SK-N-SH treated with all-trans-retinoic acid at 6 μM for 48 hours (cell line): ENCODE measurements around the gene ZC3H8.
"Not testable (repeated sequence)": the region's sequence is repeated elsewhere in the genome, so short reads cannot be mapped to it uniquely, and the experiment has no call there.

Experiments used
- ARNTL ChIP-seq: fragments of 450-650 bp; formaldehyde crosslinking; IDR thresholded peaks from 2 replicates; pipeline ENCODE4 v1.5.0; 2020; ENCODE audit warnings: low read depth, mild to moderate bottlenecking, moderate library complexity, borderline replicate concordance
- BACH2 ChIP-seq: fragments of 250-450 bp; sonication (Bioruptor Pico); IDR thresholded peaks from 2 replicates; pipeline ENCODE4 v1.9.0; 2021; ENCODE audit warnings: mild to moderate bottlenecking, borderline replicate concordance
- ISL1 ChIP-seq: fragments of 250-450 bp; sonication (Bioruptor Pico); IDR thresholded peaks from 2 replicates; pipeline ENCODE4 v2.1.2; 2022; ENCODE audit warnings: mild to moderate bottlenecking, moderate library complexity
- PPARA ChIP-seq: fragments of 250-450 bp; sonication (Bioruptor Pico); IDR thresholded peaks from 2 replicates; pipeline ENCODE4 v1.5.0; 2020; ENCODE audit warnings: mild to moderate bottlenecking, borderline replicate concordance
- RARB ChIP-seq: fragments of 250-450 bp; sonication (Bioruptor Pico); IDR thresholded peaks from 2 replicates; pipeline ENCODE4 v1.8.0; 2021; ENCODE audit warnings: mild to moderate bottlenecking, moderate library complexity
- SNAI2 ChIP-seq: fragments of 250-450 bp; sonication (Bioruptor Pico); IDR thresholded peaks from 2 replicates; pipeline ENCODE4 v1.5.0; 2020; ENCODE audit warnings: mild to moderate bottlenecking, moderate library complexity
- ZFP3 ChIP-seq: fragments of 250-450 bp; sonication (Bioruptor Pico); IDR thresholded peaks from 2 replicates; pipeline ENCODE4 v1.5.0; 2020; ENCODE audit warnings: mild to moderate bottlenecking, moderate library complexity
- ZFP30 ChIP-seq: fragments of 450-650 bp; formaldehyde crosslinking; IDR thresholded peaks from 2 replicates; pipeline ENCODE4 v1.5.0; 2022; ENCODE audit warnings: mild to moderate bottlenecking, moderate library complexity
- ZNF565 ChIP-seq: fragments of 450-650 bp; formaldehyde crosslinking; conservative IDR thresholded peaks from 2 replicates; pipeline ENCODE4 v1.5.0; 2020; ENCODE audit warnings: low read depth, mild to moderate bottlenecking, moderate library complexity
- TF ChIP-seq, protein P1 (sequence below): fragments of 250-450 bp; sonication (Bioruptor Pico); IDR thresholded peaks from 2 replicates; pipeline ENCODE4 v1.8.0; 2020; ENCODE audit warnings: mild to moderate bottlenecking, moderate library complexity, borderline replicate concordance

DNA sequence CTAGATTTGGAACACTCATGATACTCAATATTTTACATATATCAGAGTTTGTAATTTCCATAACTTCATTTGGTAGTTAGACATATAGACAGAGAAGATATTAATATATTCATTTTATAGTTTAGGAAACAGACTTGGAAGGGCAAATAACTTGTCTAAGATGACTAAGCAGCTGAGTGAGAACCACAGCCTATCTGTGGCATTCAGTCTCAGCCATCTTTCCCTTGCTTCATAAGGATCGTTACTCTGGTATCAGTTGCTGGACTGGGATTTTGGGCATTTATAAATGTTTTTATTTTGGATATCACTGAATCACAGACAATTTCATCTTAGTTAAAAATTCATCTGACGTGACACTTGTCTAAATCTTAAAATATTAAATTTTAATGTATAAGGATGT, 28.7 kb upstream of the ZC3H8 start:
- TF ChIP-seq BACH2 (CRISPR knock-in tag); SNAI2 (CRISPR knock-in tag); ZFP30; ZFP3 (CRISPR knock-in tag); ISL1 (CRISPR knock-in tag); RARB (CRISPR knock-in tag); ARNTL (CRISPR knock-in tag); ZNF565 (CRISPR knock-in tag); PPARA (CRISPR knock-in tag): not testable (repeated sequence)
- TF ChIP-seq, protein P1, sequence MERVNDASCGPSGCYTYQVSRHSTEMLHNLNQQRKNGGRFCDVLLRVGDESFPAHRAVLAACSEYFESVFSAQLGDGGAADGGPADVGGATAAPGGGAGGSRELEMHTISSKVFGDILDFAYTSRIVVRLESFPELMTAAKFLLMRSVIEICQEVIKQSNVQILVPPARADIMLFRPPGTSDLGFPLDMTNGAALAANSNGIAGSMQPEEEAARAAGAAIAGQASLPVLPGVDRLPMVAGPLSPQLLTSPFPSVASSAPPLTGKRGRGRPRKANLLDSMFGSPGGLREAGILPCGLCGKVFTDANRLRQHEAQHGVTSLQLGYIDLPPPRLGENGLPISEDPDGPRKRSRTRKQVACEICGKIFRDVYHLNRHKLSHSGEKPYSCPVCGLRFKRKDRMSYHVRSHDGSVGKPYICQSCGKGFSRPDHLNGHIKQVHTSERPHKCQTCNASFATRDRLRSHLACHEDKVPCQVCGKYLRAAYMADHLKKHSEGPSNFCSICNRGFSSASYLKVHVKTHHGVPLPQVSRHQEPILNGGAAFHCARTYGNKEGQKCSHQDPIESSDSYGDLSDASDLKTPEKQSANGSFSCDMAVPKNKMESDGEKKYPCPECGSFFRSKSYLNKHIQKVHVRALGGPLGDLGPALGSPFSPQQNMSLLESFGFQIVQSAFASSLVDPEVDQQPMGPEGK (CRISPR knock-in tag): not testable (repeated sequence)
